Activated B cell treated with CpG ODN at 0.5 μM for 24 hours (primary cell): ENCODE data around the gene ST8SIA2. TPM values are rescaled to one million over a fixed set of nuclear protein-coding genes. Genes with fewer than 3 reads are reported as not detected.

ENCODE experiments used
- ATAC-seq: fragments of 200-7000 bp; cut with Tn5 transposase; one replicate; pipeline ENCODE4 v1.10.0; 2021; ENCODE audit warnings: low read depth, mild to moderate bottlenecking, moderate library complexity
- CTCF ChIA-PET: fragments of 350-600 bp; sonication (Branson Sonifier 250); formaldehyde crosslinking; loops from one replicate; lab custom pipeline; 2021; ENCODE audit warnings: antibody characterized with exemption; lab: Charles Lee
- POLR2A ChIA-PET: fragments of 350-600 bp; sonication (Branson Sonifier 250); formaldehyde crosslinking; loops from one replicate; lab custom pipeline; 2021; ENCODE audit warnings: antibody characterized with exemption; lab: Charles Lee
- DNase-seq: peaks from one replicate; pipeline ENCODE4 v3.0.0; 2022
- H3K27ac Mint-ChIP-seq: one replicate; pipeline ENCODE4 v1.8.0; 2020; ENCODE audit warnings: mixed read lengths
- H3K27me3 Mint-ChIP-seq: one replicate; pipeline ENCODE4 v1.8.0; 2021; ENCODE audit warnings: mixed read lengths
- H3K36me3 Mint-ChIP-seq: one replicate; pipeline ENCODE4 v1.8.0; 2021; ENCODE audit warnings: low read depth, mixed read lengths
- H3K4me1 Mint-ChIP-seq: one replicate; pipeline ENCODE4 v1.8.0; 2021; ENCODE audit warnings: mixed read lengths
- H3K4me3 Mint-ChIP-seq: one replicate; pipeline ENCODE4 v1.8.0; 2020; ENCODE audit warnings: mild to moderate bottlenecking, mixed read lengths
- H3K9me3 Mint-ChIP-seq: one replicate; pipeline ENCODE4 v1.8.0; 2020; ENCODE audit warnings: mixed read lengths
- intact Hi-C: fragments of 100-400 bp; cut with micrococcal nuclease; formaldehyde crosslinking; loops from one replicate; pipeline ENCODE4 v1.15.1; 2024
- total RNA-seq: library from RNA; stranded (reverse); gene quantifications from 2 replicates; pipeline ENCODE4 v1.2.3, GENCODE V29; 2022
- TF ChIP-seq, protein P1 (sequence below): fragments of 200-600 bp; IDR thresholded peaks from one replicate; pipeline ENCODE4 v1.8.0; 2022; ENCODE audit warnings: antibody characterized with exemption, mild to moderate bottlenecking

The ST8SIA2 gene
- total RNA-seq, 1 donor from 2014 or later: not detected

DNA sequence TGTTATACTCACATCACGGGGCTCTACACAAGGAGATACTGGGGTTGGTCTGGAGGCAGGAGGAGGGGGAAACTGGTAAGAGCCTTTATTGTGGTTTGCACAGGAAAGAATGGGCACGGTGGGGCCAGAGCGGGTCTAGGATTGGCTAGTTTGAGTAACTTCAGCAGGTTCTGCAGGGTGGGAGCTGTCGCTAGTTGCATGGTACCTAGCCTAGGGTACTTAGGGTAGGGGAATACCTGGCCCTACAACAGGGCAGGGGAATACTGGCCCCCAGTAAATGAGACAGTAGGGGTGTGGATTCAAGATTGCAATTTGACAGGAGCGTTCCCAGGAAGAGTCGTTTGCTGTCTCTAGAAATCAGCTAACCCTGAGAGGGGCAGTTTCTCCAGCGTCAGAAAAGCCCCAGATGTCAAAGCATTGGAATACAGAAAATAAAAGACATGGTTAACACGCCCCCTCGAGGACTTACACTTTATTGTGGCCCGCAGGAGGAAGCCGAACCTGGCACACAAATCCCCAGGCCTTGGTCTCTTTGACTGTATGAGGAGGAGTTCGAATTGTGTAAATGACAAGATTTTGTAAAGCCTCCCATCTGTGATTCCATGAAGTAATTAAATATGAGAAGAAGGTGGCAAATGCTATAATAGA, 32.0 kb downstream of the ST8SIA2 start:
- Mint-ChIP-seq H3K9me3 (no peaks in the 10 kb centered on the region), H3K4me1 (no peaks in the 10 kb centered on the region), H3K36me3 (no peaks in the 10 kb centered on the region), H3K27ac (no peak overlapping the region), H3K27me3 (peaks cover 17% of the 10 kb centered on the region), H3K4me3 (no peak overlapping the region)
- ChIA-PET CTCF (no interaction called here), POLR2A (no interaction called here)
- DNase-seq (no peak), ATAC-seq (no peak)
- intact Hi-C loops: no loop called here
- TF ChIP-seq, protein P1, sequence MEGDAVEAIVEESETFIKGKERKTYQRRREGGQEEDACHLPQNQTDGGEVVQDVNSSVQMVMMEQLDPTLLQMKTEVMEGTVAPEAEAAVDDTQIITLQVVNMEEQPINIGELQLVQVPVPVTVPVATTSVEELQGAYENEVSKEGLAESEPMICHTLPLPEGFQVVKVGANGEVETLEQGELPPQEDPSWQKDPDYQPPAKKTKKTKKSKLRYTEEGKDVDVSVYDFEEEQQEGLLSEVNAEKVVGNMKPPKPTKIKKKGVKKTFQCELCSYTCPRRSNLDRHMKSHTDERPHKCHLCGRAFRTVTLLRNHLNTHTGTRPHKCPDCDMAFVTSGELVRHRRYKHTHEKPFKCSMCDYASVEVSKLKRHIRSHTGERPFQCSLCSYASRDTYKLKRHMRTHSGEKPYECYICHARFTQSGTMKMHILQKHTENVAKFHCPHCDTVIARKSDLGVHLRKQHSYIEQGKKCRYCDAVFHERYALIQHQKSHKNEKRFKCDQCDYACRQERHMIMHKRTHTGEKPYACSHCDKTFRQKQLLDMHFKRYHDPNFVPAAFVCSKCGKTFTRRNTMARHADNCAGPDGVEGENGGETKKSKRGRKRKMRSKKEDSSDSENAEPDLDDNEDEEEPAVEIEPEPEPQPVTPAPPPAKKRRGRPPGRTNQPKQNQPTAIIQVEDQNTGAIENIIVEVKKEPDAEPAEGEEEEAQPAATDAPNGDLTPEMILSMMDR: no peak

DNA sequence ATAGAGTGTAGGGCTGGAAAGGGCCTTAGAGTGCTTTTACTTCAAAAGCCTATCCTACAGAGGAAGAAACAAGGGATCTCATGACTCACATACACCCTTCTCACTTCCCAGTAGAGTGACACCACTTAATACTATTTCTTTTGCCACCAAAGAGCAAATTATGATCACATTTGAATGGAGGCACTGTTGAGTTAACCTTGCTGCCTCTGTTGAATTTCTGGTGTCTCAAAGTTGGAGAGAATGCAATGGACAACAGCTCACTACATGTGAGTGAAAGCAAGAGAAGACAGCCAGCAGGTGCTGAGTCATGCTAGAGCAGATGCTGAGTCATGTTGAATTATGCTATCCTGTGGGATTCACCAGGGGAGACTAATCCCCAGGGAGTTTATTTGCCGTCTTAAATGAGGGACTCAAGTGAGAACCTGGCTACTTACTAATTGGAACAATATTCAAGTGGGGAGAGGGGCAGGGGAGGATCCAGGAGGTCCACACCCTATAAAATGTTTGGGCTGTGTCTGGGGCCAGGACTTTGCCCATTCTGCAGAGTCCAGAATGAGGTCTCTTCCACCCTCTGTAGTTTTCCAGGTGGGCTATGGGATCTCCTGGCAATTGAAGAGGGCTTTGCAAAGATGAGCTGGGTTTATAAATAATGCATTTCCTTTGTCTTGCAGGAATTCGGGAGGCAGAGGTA, 35.8 kb downstream of the ST8SIA2 start:
- Mint-ChIP-seq H3K4me3 (no peak overlapping the region), H3K27me3 (peaks cover 17% of the 10 kb centered on the region), H3K27ac (no peak overlapping the region), H3K36me3 (no peaks in the 10 kb centered on the region), H3K4me1 (no peaks in the 10 kb centered on the region), H3K9me3 (no peaks in the 10 kb centered on the region)
- intact Hi-C loops: no loop called here
- TF ChIP-seq, protein P1: no peak
- ChIA-PET POLR2A (no interaction called here), CTCF (no interaction called here)
- ATAC-seq (no peak), DNase-seq (no peak)

DNA sequence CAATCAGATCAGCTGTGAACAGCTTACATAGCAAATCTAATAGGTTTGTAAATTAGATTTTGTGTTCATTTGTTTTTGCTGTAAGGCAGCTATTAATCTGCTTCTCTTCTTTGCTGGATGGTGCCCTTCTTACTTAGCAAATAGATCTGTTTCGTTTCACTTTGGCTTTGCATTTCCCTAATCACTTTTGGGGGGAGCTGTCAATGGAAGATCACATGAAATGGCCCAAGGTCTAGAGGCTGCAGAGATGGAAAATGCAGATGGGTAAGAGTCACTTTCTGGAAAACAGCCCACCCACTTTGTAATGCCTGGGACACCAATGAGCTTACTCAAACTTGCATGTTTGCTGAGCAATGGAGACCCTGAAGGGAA, 36.4 kb downstream of the ST8SIA2 start:
- H3K4me3 Mint-ChIP-seq: no peak overlapping the region
- no peak for DNase-seq
- no peak overlapping the region for H3K27ac Mint-ChIP-seq
- ATAC-seq: no peak
- no peaks in the 10 kb centered on the region for H3K36me3 Mint-ChIP-seq
- no peaks in the 10 kb centered on the region for H3K4me1 Mint-ChIP-seq
- ChIA-PET CTCF (no interaction called here), POLR2A (no interaction called here)
- intact Hi-C loops: no loop called here
- TF ChIP-seq, protein P1: no peak
- peaks cover 15% of the 10 kb centered on the region for H3K27me3 Mint-ChIP-seq
- H3K9me3 Mint-ChIP-seq: no peaks in the 10 kb centered on the region

DNA sequence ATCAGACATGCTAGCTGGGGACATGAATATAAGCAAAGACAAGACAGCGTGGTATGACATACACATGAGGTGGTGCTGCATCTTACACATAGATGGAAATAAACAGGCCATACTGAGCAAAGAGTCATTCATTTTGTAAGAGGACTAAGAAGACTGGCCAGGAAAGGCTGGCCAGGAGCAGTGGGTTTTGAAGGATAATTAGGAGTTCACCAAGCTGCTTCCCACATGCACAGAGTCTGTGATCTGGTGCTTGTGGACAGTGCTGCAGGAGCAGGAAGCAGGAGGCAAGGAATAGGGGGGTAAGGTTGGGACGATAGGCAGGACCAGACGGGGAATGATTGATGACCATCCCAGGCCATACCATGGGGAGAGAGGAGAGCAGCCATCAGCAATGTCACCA, 41.5 kb downstream of the ST8SIA2 start:
- H3K27ac Mint-ChIP-seq: no peak overlapping the region
- CTCF ChIA-PET: no interaction called here
- H3K9me3 Mint-ChIP-seq: no peaks in the 10 kb centered on the region
- POLR2A ChIA-PET: no interaction called here
- H3K4me3 Mint-ChIP-seq: no peak overlapping the region
- H3K36me3 Mint-ChIP-seq: no peaks in the 10 kb centered on the region
- TF ChIP-seq, protein P1: no peak
- H3K27me3 Mint-ChIP-seq: no peaks in the 10 kb centered on the region
- no peaks in the 10 kb centered on the region for H3K4me1 Mint-ChIP-seq
- intact Hi-C loops: no loop called here
- ATAC-seq: no peak
- no peak for DNase-seq

DNA sequence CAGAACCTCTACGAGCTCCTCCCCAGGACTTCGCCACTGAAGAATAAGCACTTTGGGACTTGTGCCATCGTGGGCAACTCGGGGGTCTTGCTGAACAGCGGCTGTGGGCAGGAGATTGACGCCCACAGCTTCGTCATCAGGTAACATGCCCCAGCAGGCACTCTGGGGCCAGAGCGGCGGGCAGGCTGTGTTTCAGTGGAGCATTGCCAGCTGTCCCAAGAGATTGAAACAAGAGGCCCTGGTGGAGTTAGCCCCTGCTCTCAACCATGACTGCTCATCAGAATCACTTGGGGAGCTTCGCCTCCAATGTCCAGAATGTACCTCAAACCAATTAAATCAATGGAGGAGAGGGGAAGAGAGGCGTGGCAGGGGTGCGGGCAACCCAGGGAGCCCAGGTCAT, 44.8 kb downstream of the ST8SIA2 start:
- Mint-ChIP-seq H3K27me3 (no peaks in the 10 kb centered on the region), H3K4me1 (no peaks in the 10 kb centered on the region), H3K9me3 (no peaks in the 10 kb centered on the region), H3K36me3 (no peaks in the 10 kb centered on the region), H3K4me3 (no peak overlapping the region), H3K27ac (no peak overlapping the region)
- ChIA-PET POLR2A (no interaction called here), CTCF (no interaction called here)
- intact Hi-C loops: no loop called here
- TF ChIP-seq, protein P1: no peak
- no peak for ATAC-seq
- no peak for DNase-seq
